Loucy (cell line): ENCODE measurements around the gene SLC4A4.

ENCODE experiments used
- H2AFZ ChIP-seq: fragments of 200-600 bp; sonication (generic); 2 replicates; pipeline ENCODE4 v1.6.0; 2016; ENCODE audit warnings: antibody characterized with exemption, mild to moderate bottlenecking, low read length, moderate library complexity
- H3F3A ChIP-seq: fragments of 200-600 bp; 2 replicates; pipeline ENCODE4 v1.6.0; 2016; ENCODE audit warnings: antibody characterized with exemption, low read depth, mild to moderate bottlenecking
- H3K27me3 ChIP-seq: fragments of 200-600 bp; sonication (generic); 2 replicates; pipeline ENCODE4 v1.6.1; 2014; ENCODE audit warnings: low read length, mild to moderate bottlenecking; ENCODE audit not compliant: insufficient read depth, poor library complexity, severe bottlenecking
- H3K36me3 ChIP-seq: fragments of 200-600 bp; sonication (generic); 2 replicates; pipeline ENCODE4 v1.6.1; 2016; ENCODE audit warnings: low read length; ENCODE audit not compliant: insufficient read depth
- H3K4me1 ChIP-seq: fragments of 200-600 bp; sonication (generic); 2 replicates; pipeline ENCODE4 v1.5.1; 2014; ENCODE audit warnings: low read length, mild to moderate bottlenecking; ENCODE audit not compliant: insufficient read depth, poor library complexity, severe bottlenecking
- H3K4me2 ChIP-seq: fragments of 200-600 bp; sonication (generic); 2 replicates; pipeline ENCODE4 v1.6.0; 2014; ENCODE audit warnings: antibody characterized with exemption, low read length, low read depth, mild to moderate bottlenecking; ENCODE audit not compliant: poor library complexity, severe bottlenecking
- H3K4me3 ChIP-seq: fragments of 200-600 bp; sonication (generic); 2 replicates; pipeline ENCODE4 v1.5.1; 2014; ENCODE audit warnings: low read length, mild to moderate bottlenecking, mixed read lengths; ENCODE audit not compliant: poor library complexity, severe bottlenecking
- H3K79me2 ChIP-seq: fragments of 200-600 bp; sonication (generic); 2 replicates; pipeline ENCODE4 v1.6.1; 2014; ENCODE audit warnings: low read length; ENCODE audit not compliant: insufficient read depth
- H3K9ac ChIP-seq: fragments of 200-600 bp; sonication (generic); 2 replicates; pipeline ENCODE4 v1.6.0; 2014; ENCODE audit warnings: mild to moderate bottlenecking, low read depth, low read length, moderate library complexity; ENCODE audit not compliant: poor library complexity, severe bottlenecking
- H3K9me2 ChIP-seq: fragments of 200-600 bp; sonication (generic); replicated peaks from 2 replicates; pipeline ENCODE4 v1.6.1; 2016; ENCODE audit warnings: low read depth, low read length, mixed read lengths
- H3K9me3 ChIP-seq: fragments of 200-600 bp; sonication (generic); 2 replicates; pipeline ENCODE4 v1.6.1; 2014; ENCODE audit warnings: mild to moderate bottlenecking, antibody characterized with exemption, low read length, low read depth; ENCODE audit not compliant: insufficient read depth
- H4K20me1 ChIP-seq: fragments of 200-600 bp; sonication (generic); 2 replicates; pipeline ENCODE4 v1.6.0; 2014; ENCODE audit warnings: antibody characterized with exemption, low read length, mild to moderate bottlenecking; ENCODE audit not compliant: insufficient read depth, poor library complexity, severe bottlenecking
- CTCF ChIP-seq: fragments of 200-600 bp; sonication (generic); conservative IDR thresholded peaks from 2 replicates; pipeline ENCODE4 v1.5.1; 2014; ENCODE audit warnings: mild to moderate bottlenecking, antibody characterized with exemption, low read length
- EZH2phosphoT487 ChIP-seq: fragments of 200-600 bp; IDR thresholded peaks from 2 replicates; pipeline ENCODE4 v1.6.1; 2018; ENCODE audit warnings: antibody characterized with exemption, mild to moderate bottlenecking, moderate library complexity, borderline replicate concordance

Gene SLC4A4

GRCh38 chr4:71476240-71476639, 137.4 kb downstream of the SLC4A4 start:
- Histone ChIP-seq H3K79me2 (no peaks in the 10 kb centered on the region), H3K4me3 (no peak overlapping the region), H3K36me3 (peaks cover 11% of the 10 kb centered on the region; the same call in 1 of the 2 replicates), H3K4me1 (peaks cover 4% of the 10 kb centered on the region), H4K20me1 (no peaks in the 10 kb centered on the region), H3K9me3 (no peaks in the 10 kb centered on the region), H3K9ac (no peak overlapping the region), H3K27me3 (no peaks in the 10 kb centered on the region), H2AFZ (no peak overlapping the region), H3K4me2 (no peak overlapping the region), H3F3A (no peaks in the 10 kb centered on the region), H3K9me2 (no peaks in the 10 kb centered on the region)
- no peak for TF ChIP-seq EZH2phosphoT487
- no peak for TF ChIP-seq CTCF

GRCh38 chr4:71486550-71487343, 147.9 kb downstream of the SLC4A4 start:
- no peak for TF ChIP-seq CTCF
- no peak for TF ChIP-seq EZH2phosphoT487
- H3K9me2 ChIP-seq, result no peaks in the 10 kb centered on the region
- no peak overlapping the region for H3K9ac ChIP-seq
- H4K20me1 ChIP-seq, result no peaks in the 10 kb centered on the region
- H3K27me3 ChIP-seq, result no peaks in the 10 kb centered on the region
- H3K4me2 ChIP-seq, result no peak overlapping the region
- H3K4me3 ChIP-seq, result no peak overlapping the region
- no peak overlapping the region for H2AFZ ChIP-seq
- peaks cover 5% of the 10 kb centered on the region for H3K4me1 ChIP-seq
- no peaks in the 10 kb centered on the region for H3K36me3 ChIP-seq
- H3F3A ChIP-seq, result no peaks in the 10 kb centered on the region
- no peaks in the 10 kb centered on the region for H3K9me3 ChIP-seq
- H3K79me2 ChIP-seq, result no peaks in the 10 kb centered on the region

- Histone ChIP-seq H3K36me3 (no peaks in the 10 kb centered on the region), H3K4me2 (no peak overlapping the region), H4K20me1 (no peaks in the 10 kb centered on the region), H3K27me3 (no peaks in the 10 kb centered on the region), H3F3A (no peaks in the 10 kb centered on the region), H3K9ac (no peak overlapping the region), H2AFZ (no peak overlapping the region), H3K4me3 (no peak overlapping the region), H3K9me2 (no peaks in the 10 kb centered on the region), H3K9me3 (no peaks in the 10 kb centered on the region), H3K79me2 (no peaks in the 10 kb centered on the region), H3K4me1 (peaks cover 1% of the 10 kb centered on the region)
- no peak for TF ChIP-seq CTCF
- no peak for TF ChIP-seq EZH2phosphoT487
Observed at GRCh38 chr4:71487344-71487920, 148.6 kb downstream of the SLC4A4 start.
